Karpas-422 (cell line): ENCODE data around the gene ERBB4. TPM values are rescaled to one million over a fixed set of nuclear protein-coding genes. Genes with fewer than 3 reads are reported as not detected.

Source experiments
- DNase-seq: peaks from one replicate; pipeline ENCODE4 v3.0.0-alpha.2; 2015
- H2AFZ ChIP-seq: fragments of 200-600 bp; sonication (generic); 2 replicates; pipeline ENCODE4 v1.6.1; 2014; ENCODE audit warnings: antibody characterized with exemption, low read length, mixed read lengths
- H3K27ac ChIP-seq: fragments of 200-600 bp; sonication (generic); 2 replicates; pipeline ENCODE4 v1.5.1; 2014; ENCODE audit warnings: mild to moderate bottlenecking, low read length, moderate library complexity
- H3K27me3 ChIP-seq: fragments of 200-600 bp; sonication (generic); 2 replicates; pipeline ENCODE4 v1.6.1; 2014; ENCODE audit warnings: low read length, mixed read lengths
- H3K36me3 ChIP-seq: fragments of 200-600 bp; sonication (generic); 2 replicates; pipeline ENCODE4 v1.6.1; 2014; ENCODE audit warnings: low read length, mixed read lengths; ENCODE audit not compliant: insufficient read depth
- H3K4me1 ChIP-seq: fragments of 200-600 bp; sonication (generic); 2 replicates; pipeline ENCODE4 v1.6.1; 2014; ENCODE audit warnings: mild to moderate bottlenecking, low read length, mixed read lengths
- H3K4me2 ChIP-seq: fragments of 200-600 bp; sonication (generic); 2 replicates; pipeline ENCODE4 v1.6.1; 2014; ENCODE audit warnings: low read length, low read depth, mild to moderate bottlenecking; ENCODE audit not compliant: poor library complexity, severe bottlenecking
- H3K4me3 ChIP-seq: fragments of 200-600 bp; sonication (generic); 2 replicates; pipeline ENCODE4 v1.5.1; 2014; ENCODE audit warnings: mild to moderate bottlenecking, antibody characterized with exemption, low read length, mixed read lengths
- H3K79me2 ChIP-seq: fragments of 200-600 bp; sonication (generic); 2 replicates; pipeline ENCODE4 v1.6.1; 2014; ENCODE audit warnings: mild to moderate bottlenecking, low read length, mixed read lengths
- H3K9ac ChIP-seq: fragments of 200-600 bp; sonication (generic); 2 replicates; pipeline ENCODE4 v1.6.0; 2014; ENCODE audit warnings: low read length
- H3K9me2 ChIP-seq: fragments of 200-600 bp; sonication (generic), shearing (Covaris generic); replicated peaks from 2 replicates; pipeline ENCODE4 v1.6.0; 2014; ENCODE audit warnings: mild to moderate bottlenecking, low read length, moderate library complexity; ENCODE audit not compliant: insufficient read depth
- H3K9me3 ChIP-seq: fragments of 300-700, 200-600 bp; sonication (generic); 2 replicates; pipeline ENCODE4 v1.6.1; 2014; ENCODE audit warnings: low read length, mixed read lengths
- H4K20me1 ChIP-seq: fragments of 200-600 bp; sonication (generic); 2 replicates; pipeline ENCODE4 v1.6.1; 2014; ENCODE audit warnings: mild to moderate bottlenecking, antibody characterized with exemption, low read length, low read depth; ENCODE audit not compliant: insufficient read depth
- total RNA-seq: library from RNA; depleted of rRNA; stranded (reverse); fragments of >200 nt; shearing (Covaris generic); gene quantifications from 2 replicates; pipeline ENCODE4 v1.2.3, GENCODE V29; 2014; ENCODE audit warnings: low replicate concordance

The ERBB4 gene
- total RNA-seq, 1 experiment from 2014 or later, result not detected

DNA sequence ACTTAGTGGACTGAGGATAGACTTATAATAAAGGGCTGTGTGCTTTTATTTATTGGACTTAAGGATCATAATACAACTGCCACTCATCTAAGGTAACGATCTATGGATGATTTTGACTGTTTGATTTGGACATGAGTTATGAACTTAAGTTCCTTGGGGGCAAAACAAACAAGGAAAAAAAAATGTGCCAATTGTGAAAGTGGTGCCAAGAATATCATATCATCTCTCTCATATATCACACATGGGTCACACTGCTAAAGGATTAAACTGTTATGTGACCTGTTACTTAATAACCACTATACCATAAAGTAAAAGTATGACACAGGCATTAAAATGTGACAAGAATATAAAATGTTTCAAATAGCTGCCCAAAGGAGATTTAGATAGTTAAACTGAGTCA, 886.3 kb downstream of the ERBB4 start:
- H3K4me2 ChIP-seq, result no peak overlapping the region
- no peaks in the 10 kb centered on the region for H3K79me2 ChIP-seq
- H3K9me3 ChIP-seq, result peaks cover 12% of the 10 kb centered on the region; the same call in 1 of the 2 replicates
- no peak overlapping the region for H3K27ac ChIP-seq
- H3K9ac ChIP-seq, result no peak overlapping the region
- no peaks in the 10 kb centered on the region for H3K4me1 ChIP-seq
- H3K27me3 ChIP-seq, result no peaks in the 10 kb centered on the region
- no peaks in the 10 kb centered on the region for H3K36me3 ChIP-seq
- no peaks in the 10 kb centered on the region for H4K20me1 ChIP-seq
- H3K9me2 ChIP-seq, result 0 out of 2 replicates have a peak, but pooled peaks cover 3% of the 10 kb centered on the region
- no peak overlapping the region for H2AFZ ChIP-seq
- DNase-seq, result no peak
- H3K4me3 ChIP-seq, result no peak overlapping the region

DNA sequence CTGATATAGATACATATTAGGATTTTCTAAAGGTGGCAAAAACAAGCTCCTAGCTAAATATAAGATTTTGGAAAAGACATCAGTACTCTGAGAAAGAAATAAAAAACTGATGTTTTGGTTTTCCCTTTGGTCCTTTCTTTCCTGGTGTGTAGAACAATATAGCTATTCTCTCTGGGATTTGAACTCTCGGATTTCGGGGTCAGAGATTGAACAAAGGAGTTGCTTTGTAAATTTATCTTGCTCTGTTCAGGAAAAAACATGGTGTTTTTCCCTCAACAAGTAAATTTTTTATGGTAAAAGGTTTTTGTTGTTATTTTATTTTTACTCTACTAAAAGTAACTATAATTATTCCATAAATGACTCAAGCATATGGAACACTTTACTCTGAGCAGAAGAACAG, 889.3 kb downstream of the ERBB4 start:
- Histone ChIP-seq H3K4me2 (no peak overlapping the region), H3K4me3 (no peak overlapping the region), H3K36me3 (no peaks in the 10 kb centered on the region), H3K27ac (no peak overlapping the region), H3K9ac (no peak overlapping the region), H3K27me3 (no peaks in the 10 kb centered on the region), H3K79me2 (no peaks in the 10 kb centered on the region), H2AFZ (no peak overlapping the region), H3K4me1 (no peaks in the 10 kb centered on the region), H4K20me1 (no peaks in the 10 kb centered on the region), H3K9me3 (peaks cover 19% of the 10 kb centered on the region; the same call in 1 of the 2 replicates), H3K9me2 (no peaks in the 10 kb centered on the region)
- no peak for DNase-seq

DNA sequence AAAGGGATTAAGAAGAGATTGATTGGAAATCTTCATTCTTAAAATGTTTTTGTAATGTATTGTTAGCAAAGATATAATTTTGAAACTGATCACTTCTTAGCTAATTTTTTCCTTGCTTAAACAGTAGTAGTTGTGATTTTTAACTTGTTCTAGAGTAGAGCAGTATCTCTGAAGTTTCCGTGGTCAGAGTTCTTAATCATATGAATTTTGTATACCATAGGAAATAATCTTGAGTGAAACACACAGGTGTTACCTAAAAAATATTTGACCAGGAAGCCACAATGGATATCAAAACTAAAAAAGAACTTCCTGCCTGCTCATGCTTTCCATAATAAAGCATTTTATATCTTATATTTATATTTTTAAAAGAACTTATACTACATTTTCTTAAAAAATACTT, 907.1 kb downstream of the ERBB4 start:
- Histone ChIP-seq H3K79me2 (no peaks in the 10 kb centered on the region), H3K4me3 (no peak overlapping the region), H2AFZ (no peak overlapping the region), H3K4me1 (no peaks in the 10 kb centered on the region), H4K20me1 (no peaks in the 10 kb centered on the region), H3K27ac (no peak overlapping the region), H3K9me3 (peaks cover 15% of the 10 kb centered on the region), H3K4me2 (no peak overlapping the region), H3K9ac (no peak overlapping the region), H3K9me2 (no peaks in the 10 kb centered on the region), H3K27me3 (no peaks in the 10 kb centered on the region), H3K36me3 (no peaks in the 10 kb centered on the region)
- DNase-seq, result no peak

DNA sequence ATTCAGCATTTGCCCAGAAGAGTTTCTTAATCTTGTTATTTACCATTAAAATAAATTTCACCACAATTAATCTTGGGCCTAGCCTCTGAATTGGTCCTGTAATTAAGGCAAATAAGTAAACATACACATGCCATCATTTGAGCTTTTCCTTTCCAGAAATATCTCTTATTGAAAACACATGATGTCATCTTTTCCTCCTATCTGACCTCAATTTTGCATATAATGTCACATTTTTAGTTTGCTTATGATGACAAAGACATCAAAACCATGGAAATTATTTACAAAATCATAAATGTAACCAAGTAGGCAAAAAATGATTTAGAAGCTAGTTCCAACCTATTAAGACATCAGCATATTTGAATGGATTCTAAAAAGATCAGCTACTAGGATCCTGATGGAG, 915.5 kb downstream of the ERBB4 start:
- Histone ChIP-seq H3K9ac (no peak overlapping the region), H4K20me1 (no peaks in the 10 kb centered on the region), H3K9me3 (peaks cover 11% of the 10 kb centered on the region), H3K27ac (no peak overlapping the region), H3K4me1 (no peaks in the 10 kb centered on the region), H3K4me2 (no peak overlapping the region), H3K27me3 (no peaks in the 10 kb centered on the region), H3K4me3 (no peak overlapping the region), H3K9me2 (no peaks in the 10 kb centered on the region), H3K36me3 (no peaks in the 10 kb centered on the region), H3K79me2 (no peaks in the 10 kb centered on the region), H2AFZ (no peak overlapping the region)
- DNase-seq, result no peak

DNA sequence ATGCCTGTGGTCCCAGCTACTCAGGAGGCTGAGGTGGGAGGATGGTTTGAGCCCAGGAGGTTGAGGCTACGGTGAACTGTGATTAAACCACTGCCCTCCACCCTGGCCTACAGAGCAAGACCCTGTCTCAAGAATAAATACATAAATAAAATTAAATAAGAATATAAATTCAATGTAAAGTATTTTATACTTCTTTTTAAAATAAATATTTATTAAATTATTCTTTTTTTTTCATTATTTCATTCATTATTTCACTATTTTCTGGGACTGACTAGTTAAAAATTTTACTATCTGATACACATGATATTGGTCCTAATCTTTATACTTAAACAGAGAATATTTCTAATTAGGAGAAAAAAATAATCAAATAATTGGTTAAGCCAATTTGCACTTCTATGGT, 917.6 kb downstream of the ERBB4 start:
- H3K27ac ChIP-seq, result no peak overlapping the region
- peaks cover 4% of the 10 kb centered on the region for H3K9me3 ChIP-seq
- H2AFZ ChIP-seq, result no peak overlapping the region
- no peak overlapping the region for H3K9ac ChIP-seq
- H3K4me2 ChIP-seq, result no peak overlapping the region
- no peaks in the 10 kb centered on the region for H3K36me3 ChIP-seq
- no peak overlapping the region for H3K4me3 ChIP-seq
- no peaks in the 10 kb centered on the region for H3K27me3 ChIP-seq
- H4K20me1 ChIP-seq, result no peaks in the 10 kb centered on the region
- H3K9me2 ChIP-seq, result no peaks in the 10 kb centered on the region
- DNase-seq, result no peak
- H3K4me1 ChIP-seq, result no peaks in the 10 kb centered on the region
- no peaks in the 10 kb centered on the region for H3K79me2 ChIP-seq

DNA sequence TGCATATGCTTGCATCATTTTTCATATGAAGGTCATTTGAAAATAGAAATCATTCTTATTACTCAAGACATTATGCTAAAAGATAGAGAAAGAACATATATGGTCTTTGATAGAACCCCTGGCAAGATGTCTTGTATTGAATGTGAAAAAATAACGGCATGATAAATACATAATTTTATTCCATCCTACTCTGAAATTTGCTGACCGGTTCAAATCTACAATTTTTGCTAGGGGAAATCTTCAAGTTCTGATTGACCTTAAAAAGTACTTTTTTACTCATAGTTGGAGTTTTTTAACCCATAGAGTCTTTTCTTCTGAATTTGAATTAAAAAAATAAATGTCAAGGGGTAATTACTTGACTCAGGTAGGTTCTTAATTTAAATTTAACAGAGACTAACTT, 920.8 kb downstream of the ERBB4 start:
- DNase-seq, result no peak
- Histone ChIP-seq H3K27me3 (no peaks in the 10 kb centered on the region), H3K4me3 (no peak overlapping the region), H3K27ac (no peak overlapping the region), H3K4me2 (no peak overlapping the region), H3K9me3 (no peaks in the 10 kb centered on the region), H3K9me2 (no peaks in the 10 kb centered on the region), H3K4me1 (no peaks in the 10 kb centered on the region), H3K9ac (no peak overlapping the region), H2AFZ (no peak overlapping the region), H4K20me1 (no peaks in the 10 kb centered on the region), H3K36me3 (no peaks in the 10 kb centered on the region), H3K79me2 (no peaks in the 10 kb centered on the region)

DNA sequence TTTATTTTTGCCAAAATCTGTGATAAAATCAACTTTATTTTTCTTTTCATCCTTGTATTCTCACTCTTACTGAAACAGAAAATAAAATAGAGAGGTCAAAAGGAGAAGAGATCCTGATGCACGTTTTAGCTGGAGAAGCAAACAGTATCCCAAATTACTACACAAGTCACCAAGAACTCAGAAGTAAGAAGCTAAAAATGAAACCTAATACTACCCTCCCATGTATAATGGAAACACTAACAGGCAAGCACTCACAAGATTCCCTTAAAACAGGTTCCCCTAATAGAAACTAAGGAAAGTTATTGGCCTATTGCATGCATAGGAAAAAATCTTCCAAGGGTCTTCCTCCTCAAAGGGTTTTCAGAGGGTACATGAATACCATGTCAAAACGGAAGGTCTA, 927.0 kb downstream of the ERBB4 start:
- Histone ChIP-seq H4K20me1 (no peaks in the 10 kb centered on the region), H3K9ac (no peak overlapping the region), H3K9me3 (no peaks in the 10 kb centered on the region), H3K27ac (no peak overlapping the region), H2AFZ (no peak overlapping the region), H3K9me2 (no peaks in the 10 kb centered on the region), H3K4me1 (no peaks in the 10 kb centered on the region), H3K79me2 (no peaks in the 10 kb centered on the region), H3K27me3 (no peaks in the 10 kb centered on the region), H3K36me3 (no peaks in the 10 kb centered on the region), H3K4me3 (no peak overlapping the region), H3K4me2 (no peak overlapping the region)
- DNase-seq, result no peak

DNA sequence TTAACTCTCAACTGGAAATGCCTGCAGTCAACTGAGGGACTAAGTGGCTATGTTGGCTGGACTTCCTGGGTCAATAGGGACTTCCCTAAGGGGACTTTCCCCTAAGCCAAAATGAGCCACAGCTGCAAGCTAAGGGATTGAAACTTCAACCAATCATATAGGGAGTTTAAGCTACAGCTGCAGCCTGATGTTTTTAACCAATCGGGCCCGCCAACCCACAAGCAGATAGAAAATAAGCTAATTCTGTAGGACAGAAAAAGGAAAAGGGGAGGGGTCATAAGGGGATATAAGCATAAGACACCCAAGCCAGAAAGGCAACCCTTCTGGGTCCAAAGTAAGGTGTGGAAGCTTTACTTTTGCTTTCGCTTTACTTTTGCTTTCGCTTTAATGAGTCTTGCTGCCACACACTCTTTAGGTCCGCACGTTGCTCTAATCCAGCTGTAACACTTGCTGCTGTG, 927.5 kb downstream of the ERBB4 start:
- H3K9me3 ChIP-seq, result no peaks in the 10 kb centered on the region
- H3K4me1 ChIP-seq, result no peaks in the 10 kb centered on the region
- no peak overlapping the region for H3K4me2 ChIP-seq
- no peak overlapping the region for H2AFZ ChIP-seq
- H3K9ac ChIP-seq, result no peak overlapping the region
- H3K4me3 ChIP-seq, result no peak overlapping the region
- no peaks in the 10 kb centered on the region for H4K20me1 ChIP-seq
- no peaks in the 10 kb centered on the region for H3K9me2 ChIP-seq
- no peaks in the 10 kb centered on the region for H3K36me3 ChIP-seq
- no peak overlapping the region for H3K27ac ChIP-seq
- DNase-seq, result no peak
- H3K79me2 ChIP-seq, result no peaks in the 10 kb centered on the region
- H3K27me3 ChIP-seq, result no peaks in the 10 kb centered on the region

DNA sequence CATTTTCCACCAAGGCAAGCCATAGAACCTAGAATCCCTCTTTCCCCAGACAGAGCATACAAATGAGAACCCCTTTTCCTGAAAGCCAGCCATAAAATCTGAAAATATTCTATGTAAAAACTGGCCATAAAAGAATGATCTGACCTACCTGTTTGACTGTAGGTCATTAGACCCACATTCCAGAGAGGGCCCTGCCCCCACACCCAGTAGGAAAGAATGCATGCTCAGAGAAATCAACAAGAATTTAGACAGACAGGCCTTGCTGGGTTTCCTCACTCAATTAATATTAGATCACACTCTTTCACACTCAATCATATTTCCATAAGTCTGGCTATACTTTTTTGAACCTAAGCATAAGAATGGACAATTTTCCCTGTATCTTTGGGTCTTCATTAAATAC, 929.5 kb downstream of the ERBB4 start:
- no peaks in the 10 kb centered on the region for H3K79me2 ChIP-seq
- no peaks in the 10 kb centered on the region for H3K4me1 ChIP-seq
- no peaks in the 10 kb centered on the region for H4K20me1 ChIP-seq
- H3K9ac ChIP-seq, result no peak overlapping the region
- H3K4me2 ChIP-seq, result no peak overlapping the region
- H3K9me3 ChIP-seq, result no peaks in the 10 kb centered on the region
- no peak for DNase-seq
- no peak overlapping the region for H2AFZ ChIP-seq
- H3K36me3 ChIP-seq, result no peaks in the 10 kb centered on the region
- H3K9me2 ChIP-seq, result no peaks in the 10 kb centered on the region
- H3K4me3 ChIP-seq, result no peak overlapping the region
- H3K27ac ChIP-seq, result no peak overlapping the region
- no peaks in the 10 kb centered on the region for H3K27me3 ChIP-seq
